SH-SY5Y (cell line): Measurements from ENCODE around the gene DTHD1.

Experiments used
- GATA2 ChIP-seq: IDR thresholded peaks from 2 replicates; pipeline ENCODE4 v1.6.1; 2011; ENCODE audit warnings: mild to moderate bottlenecking, low read depth, low read length
- GATA3 ChIP-seq: IDR thresholded peaks from 2 replicates; pipeline ENCODE4 v1.6.1; 2011; ENCODE audit warnings: low read depth, mild to moderate bottlenecking, low read length, moderate library complexity

DNA sequence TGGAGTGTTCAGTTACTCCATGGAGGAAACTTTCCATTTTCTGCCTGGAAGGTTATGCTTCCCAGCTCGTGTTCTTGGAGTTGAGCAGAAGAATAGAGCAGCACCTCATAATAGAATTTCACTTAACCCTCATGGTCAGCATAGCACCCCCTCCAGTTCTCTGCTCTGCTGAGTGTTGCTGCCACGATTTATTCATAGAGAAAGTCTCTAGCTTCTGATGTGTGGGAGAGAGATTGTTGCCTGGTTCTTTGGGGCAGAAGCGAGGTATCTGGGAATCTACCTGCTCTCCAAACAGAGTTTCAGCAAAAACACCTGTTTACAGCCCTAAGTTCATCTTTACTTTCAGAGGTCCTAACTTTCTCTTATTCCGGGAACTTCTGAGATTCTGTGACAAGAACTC lies 3.9 kb upstream of the DTHD1 start:
- no peak for TF ChIP-seq GATA2
- TF ChIP-seq GATA3: no peak
